T-cell (primary cell): ENCODE data around the gene CLEC10A. TPM values are rescaled to one million over a fixed set of nuclear protein-coding genes. Genes with fewer than 3 reads are reported as not detected.
A peak's percentile ranks its signal among the peaks of the same experiment; 100 is the strongest.

Source experiments
- ATAC-seq, 4 experiments: fragments of 200-7000 bp in 3 of 4; fragments of 150-1000 bp in 1 of 4; cut with Tn5 transposase; replicated peaks in 1 of 4; 1 replicate in 3 of 4; 2 replicates in 1 of 4; pipeline ENCODE4 v1.10.0; 2021; ENCODE audit warnings: moderate library complexity in 3 of 4, mild to moderate bottlenecking in 2 of 4, moderate number of reproducible peaks in 1 of 4
- CTCF ChIA-PET, 2 donors: fragments of 300-600 bp; sonication (Branson Sonifier 250); formaldehyde crosslinking; loops; one replicate each; lab custom pipeline; 2022; ENCODE audit warnings: antibody characterized with exemption in 2 of 2; lab: Charles Lee
- POLR2A ChIA-PET, 2 donors: fragments of 300-600 bp; sonication (Branson Sonifier 250); formaldehyde crosslinking; loops; one replicate each; lab custom pipeline; 2022; ENCODE audit warnings: antibody characterized with exemption in 2 of 2; lab: Charles Lee
- DNase-seq, 35 experiments: peaks; one replicate each; pipeline versions ENCODE4 v3.0.0 to v3.0.0-alpha.2; 2013 to 2023
- H3K27ac ChIP-seq: one replicate; pipeline ENCODE4 v1.5.1; 2013; ENCODE audit warnings: low read length
- H3K27me3 ChIP-seq, 2 experiments: replicated peaks in 1 of 2; 1 replicate in 1 of 2; 2 replicates in 1 of 2; pipeline versions ENCODE4 v1.6.1 to v1.7.0; 2013; ENCODE audit warnings: low read length in 1 of 2, mixed read lengths in 1 of 2; ENCODE audit not compliant: control insufficient read depth in 2 of 2, insufficient read depth in 2 of 2; ENCODE audit errors: extremely low read depth in 1 of 2
- H3K36me3 ChIP-seq, 2 donors: 1 replicate in 1 of 2; 2 replicates in 1 of 2; pipeline versions ENCODE4 v1.6.1 to v1.7.0; 2013; ENCODE audit warnings: low read length in 1 of 2; ENCODE audit not compliant: control insufficient read depth in 2 of 2, insufficient read depth in 1 of 2; ENCODE audit errors: extremely low read depth in 1 of 2
- H3K4me1 ChIP-seq, 2 experiments: 1 replicate in 1 of 2; 2 replicates in 1 of 2; pipeline versions ENCODE4 v1.6.1 to v1.7.0; 2013; ENCODE audit warnings: low read length in 2 of 2, mixed read lengths in 1 of 2; ENCODE audit not compliant: insufficient read depth in 2 of 2, control insufficient read depth in 1 of 2; ENCODE audit errors: extremely low read depth in 1 of 2
- H3K4me3 ChIP-seq, 2 donors: 1 replicate in 1 of 2; 2 replicates in 1 of 2; pipeline versions ENCODE4 v1.5.1 to v1.7.0; 2013; ENCODE audit warnings: mild to moderate bottlenecking in 2 of 2, low read length in 1 of 2, moderate library complexity in 1 of 2; ENCODE audit not compliant: control insufficient read depth in 1 of 2; ENCODE audit errors: extremely low read depth in 1 of 2
- H3K9me3 ChIP-seq: 2 replicates; pipeline ENCODE4 v1.7.0; 2013
- H3K27ac Mint-ChIP-seq, 2 donors: one replicate each; pipeline ENCODE4 v1.8.0; 2020 to 2021; ENCODE audit warnings: mild to moderate bottlenecking in 2 of 2, mixed read lengths in 2 of 2
- H3K27me3 Mint-ChIP-seq, 2 donors: one replicate each; pipeline ENCODE4 v1.8.0; 2021 to 2022; ENCODE audit warnings: mixed read lengths in 2 of 2
- H3K36me3 Mint-ChIP-seq: one replicate; pipeline ENCODE4 v1.8.0; 2021; ENCODE audit warnings: mixed read lengths
- H3K4me1 Mint-ChIP-seq, 3 donors: one replicate each; pipeline ENCODE4 v1.8.0; 2020 to 2022; ENCODE audit warnings: mixed read lengths in 3 of 3, mild to moderate bottlenecking in 1 of 3
- H3K4me3 Mint-ChIP-seq, 3 donors: one replicate each; pipeline ENCODE4 v1.8.0; 2020 to 2022; ENCODE audit warnings: mild to moderate bottlenecking in 3 of 3, mixed read lengths in 3 of 3, moderate library complexity in 3 of 3
- H3K9me3 Mint-ChIP-seq, 3 donors: one replicate each; pipeline ENCODE4 v1.8.0; 2020 to 2022; ENCODE audit warnings: mixed read lengths in 3 of 3
- WGBS: methylation state at CpG from one replicate; pipeline ENCODE4 v1.1.5; 2013; ENCODE audit warnings: missing lambda C conversion rate; ENCODE audit not compliant: insufficient coverage; 5-methylcytosine and 5-hydroxymethylcytosine counted together
- total RNA-seq, 35 experiments: library from RNA in 6 of 35; stranded (reverse) in 6 of 35; fragments of 120-200 nt in 1 of 35; gene quantifications; one replicate each; pipeline versions ENCODE4 v1.2.1 to v1.2.4 and lab custom pipeline; 2013 to 2026

The CLEC10A gene
- total RNA-seq, 5 donors from 2014 or later (not counting 1 experiment from before 2014, with no cell fraction given), result not detected

GRCh38 chr17:7046127-7046724, 33.8 kb downstream of the CLEC10A start:
- Histone ChIP-seq H3K27me3 (peaks cover 0 to 21% of the 10 kb centered on the region in 2 experiments), H3K27ac (peak overlapping the region; percentile 70), H3K4me1 (peaks cover 21 to 46% of the 10 kb centered on the region in 2 experiments), H3K4me3 (peak overlapping the region; percentile 48 to 64), H3K36me3 (no peaks in the 10 kb centered on the region), H3K9me3 (no peaks in the 10 kb centered on the region)
- CTCF ChIA-PET, result interaction anchor here (0.5 to 3.4 kb wide), 21 partner anchors 8 to 515 kb away, joined by 3 to 48 read pairs (median 5); partner anchors contain the start of genes NEURL4 (in 1 of the 2), RNASEK (in 1 of the 2) and SLC16A13 (in 1 of the 2)
- POLR2A ChIA-PET, result interaction anchor here (0.6 to 1.9 kb wide), 6 partner anchors 10 to 633 kb away, joined by 3 to 12 read pairs (median 4); partner anchors contain the start of gene SLC16A13 (in 2 of the 2)
- H3K36me3 Mint-ChIP-seq, result no peaks in the 10 kb centered on the region
- H3K4me1 Mint-ChIP-seq, result peaks cover 32 to 43% (median 35%) of the 10 kb centered on the region in 3 donors
- peak overlapping the region; percentile 86 to 92 for H3K27ac Mint-ChIP-seq
- ATAC-seq, result peak; percentile 30 to 49 (median 37)
- H3K4me3 Mint-ChIP-seq, result peak overlapping the region; percentile 78 to 83 (median 79)
- 11% methylated on average over 15 of the region's 15 CpGs for WGBS
- H3K27me3 Mint-ChIP-seq, result no peaks in the 10 kb centered on the region
- DNase-seq, result peak in 12 of 35 experiments; percentile 11 to 60 (median 36)
- no peaks in the 10 kb centered on the region for H3K9me3 Mint-ChIP-seq

GRCh38 chr17:7045492-7046126, 34.4 kb downstream of the CLEC10A start:
- Histone ChIP-seq H3K9me3 (no peaks in the 10 kb centered on the region), H3K27me3 (peaks cover 0 to 19% of the 10 kb centered on the region in 2 experiments), H3K4me1 (peaks cover 21 to 46% of the 10 kb centered on the region in 2 experiments), H3K36me3 (no peaks in the 10 kb centered on the region), H3K27ac (peak overlapping the region; percentile 70), H3K4me3 (peak overlapping the region; percentile 48 to 64)
- peak; percentile 40 to 46 (median 42) for ATAC-seq
- no peaks in the 10 kb centered on the region for H3K9me3 Mint-ChIP-seq
- ChIA-PET CTCF (interaction anchor here (0.5 to 3.4 kb wide), 27 partner anchors 8 to 516 kb away, joined by 3 to 48 read pairs (median 4); partner anchors contain the start of genes NEURL4 (in 1 of the 2), RNASEK (in 1 of the 2) and SLC16A13 (in 1 of the 2)), POLR2A (interaction anchor here (0.6 to 1.9 kb wide), 6 partner anchors 10 to 634 kb away, joined by 3 to 12 read pairs (median 4); partner anchors contain the start of gene SLC16A13 (in 2 of the 2))
- H3K4me3 Mint-ChIP-seq, result peak overlapping the region; percentile 78 to 83 (median 79)
- DNase-seq, result peak in 25 of 35 experiments; percentile 9 to 88 (median 40)
- no peaks in the 10 kb centered on the region for H3K27me3 Mint-ChIP-seq
- peaks cover 32 to 45% (median 36%) of the 10 kb centered on the region in 3 donors for H3K4me1 Mint-ChIP-seq
- WGBS, result no CpG with 5 or more reads among the region's 5 CpGs
- no peaks in the 10 kb centered on the region for H3K36me3 Mint-ChIP-seq
- H3K27ac Mint-ChIP-seq, result peak overlapping the region; percentile 86 to 92

GRCh38 chr17:7043497-7044198, 36.4 kb downstream of the CLEC10A start, which contains the start of gene SLC16A11:
TSS of gene SLC16A11 (minus strand) at chr17:7044092. CDS start at chr17:7043513, 579 bp downstream.
- H3K36me3 Mint-ChIP-seq, result no peaks in the 10 kb centered on the region
- ChIA-PET CTCF (interaction anchor here in 1 of 2 donors (3.4 kb wide), 1 partner anchor 90 kb away, joined by 48 read pairs; no protein-coding TSS in a partner anchor), POLR2A (no interaction called here)
- Histone ChIP-seq H3K36me3 (no peaks in the 10 kb centered on the region), H3K27me3 (peaks cover 0 to 19% of the 10 kb centered on the region in 2 experiments), H3K9me3 (no peaks in the 10 kb centered on the region), H3K4me1 (peaks cover 23 to 54% of the 10 kb centered on the region in 2 experiments), H3K27ac (peak within 1 kb of the TSS; percentile 76), H3K4me3 (peak within 1 kb of the TSS; percentile 55 to 56)
- peak; percentile 7 to 17 (median 8) for ATAC-seq
- peak within 1 kb of the TSS; percentile 65 to 83 (median 74) for H3K4me3 Mint-ChIP-seq
- WGBS, result 12% methylated on average over 24 of the region's 58 CpGs
- H3K27me3 Mint-ChIP-seq, result no peaks in the 10 kb centered on the region
- H3K27ac Mint-ChIP-seq, result peak within 1 kb of the TSS in 1 of 2 donors; percentile 80
- peaks cover 38 to 52% (median 39%) of the 10 kb centered on the region in 3 donors for H3K4me1 Mint-ChIP-seq
- DNase-seq, result peak in 12 of 35 experiments; percentile 14 to 46 (median 26)
- no peaks in the 10 kb centered on the region for H3K9me3 Mint-ChIP-seq

GRCh38 chr17:7043182-7043496, 36.9 kb downstream of the CLEC10A start:
- DNase-seq, result peak in 1 of 35 experiments; percentile 28
- H3K27ac Mint-ChIP-seq, result peak overlapping the region in 1 of 2 donors; percentile 80
- H3K4me1 Mint-ChIP-seq, result peaks cover 42 to 56% (median 43%) of the 10 kb centered on the region in 3 donors
- Histone ChIP-seq H3K27me3 (peaks cover 0 to 19% of the 10 kb centered on the region in 2 experiments), H3K9me3 (no peaks in the 10 kb centered on the region), H3K4me3 (peak overlapping the region; percentile 55 to 56), H3K27ac (peak overlapping the region; percentile 76), H3K36me3 (no peaks in the 10 kb centered on the region), H3K4me1 (peaks cover 23 to 59% of the 10 kb centered on the region in 2 experiments)
- H3K9me3 Mint-ChIP-seq, result no peaks in the 10 kb centered on the region
- H3K4me3 Mint-ChIP-seq, result peak overlapping the region; percentile 65 to 79 (median 74)
- H3K36me3 Mint-ChIP-seq, result no peaks in the 10 kb centered on the region
- 13% methylated on average over 16 of the region's 21 CpGs for WGBS
- H3K27me3 Mint-ChIP-seq, result no peaks in the 10 kb centered on the region
- ChIA-PET CTCF (no interaction called here), POLR2A (no interaction called here)
- peak in 3 of 4 experiments; percentile 2 to 9 (median 5) for ATAC-seq

- H3K27ac Mint-ChIP-seq, result peak overlapping the region; percentile 74 to 80
- H3K27ac ChIP-seq, result peak overlapping the region; percentile 76
These were observed 37.4 kb downstream of the CLEC10A start for GRCh38 chr17:7042501-7043181.

More at GRCh38 chr17:7042501-7043181, 37.4 kb downstream of the CLEC10A start:
- POLR2A ChIA-PET, result no interaction called here
- DNase-seq (peak in 32 of 35 experiments; percentile 13 to 66 (median 47)), ATAC-seq (peak; percentile 31 to 38 (median 32))
- CTCF ChIA-PET, result interaction anchor here in 1 of 2 donors (0.6 to 1.0 kb wide), 2 partner anchors 17 to 239 kb away, joined by 5 read pairs; partner anchors contain the start of gene SLC2A4
- no peaks in the 10 kb centered on the region for H3K27me3 Mint-ChIP-seq
- Histone ChIP-seq H3K4me1 (peaks cover 28 to 63% of the 10 kb centered on the region in 2 experiments), H3K4me3 (peak overlapping the region; percentile 55 to 56), H3K9me3 (no peaks in the 10 kb centered on the region), H3K27me3 (peaks cover 0 to 19% of the 10 kb centered on the region in 2 experiments), H3K36me3 (no peaks in the 10 kb centered on the region)
- H3K36me3 Mint-ChIP-seq, result no peaks in the 10 kb centered on the region
- H3K9me3 Mint-ChIP-seq, result no peaks in the 10 kb centered on the region
- WGBS, result 3% methylated on average over 34 of the region's 53 CpGs
- peaks cover 46 to 56% (median 46%) of the 10 kb centered on the region in 3 donors for H3K4me1 Mint-ChIP-seq
- peak overlapping the region; percentile 65 to 79 (median 74) for H3K4me3 Mint-ChIP-seq
